Endothelial cell (in vitro differentiated cells): Measurements from ENCODE around the gene MRO. TPM values are rescaled to one million over a fixed set of nuclear protein-coding genes. Genes with fewer than 3 reads are reported as not detected.
"Not testable (repeated sequence)": the region's sequence is repeated elsewhere in the genome, so short reads cannot be mapped to it uniquely, and the experiment has no call there.

Source experiments
- DNase-seq: peaks from one replicate; pipeline ENCODE4 v3.0.0; 2021; ENCODE audit warnings: low spot score
- H3K27ac Mint-ChIP-seq: one replicate; pipeline ENCODE4 v1.8.0; 2021; ENCODE audit warnings: mixed read lengths, inconsistent platforms; ENCODE audit not compliant: unreplicated experiment
- H3K27me3 Mint-ChIP-seq: one replicate; pipeline ENCODE4 v1.8.0; 2021; ENCODE audit warnings: mild to moderate bottlenecking, moderate library complexity, mixed read lengths, inconsistent platforms; ENCODE audit not compliant: unreplicated experiment
- H3K36me3 Mint-ChIP-seq: one replicate; pipeline ENCODE4 v1.8.0; 2021; ENCODE audit warnings: mild to moderate bottlenecking, low read depth, mixed read lengths, inconsistent platforms; ENCODE audit not compliant: unreplicated experiment
- H3K4me1 Mint-ChIP-seq: one replicate; pipeline ENCODE4 v1.8.0; 2021; ENCODE audit warnings: mild to moderate bottlenecking, mixed read lengths, inconsistent platforms; ENCODE audit not compliant: unreplicated experiment
- H3K4me3 Mint-ChIP-seq: one replicate; pipeline ENCODE4 v1.8.0; 2021; ENCODE audit warnings: mild to moderate bottlenecking, mixed read lengths, inconsistent platforms; ENCODE audit not compliant: unreplicated experiment
- H3K9me3 Mint-ChIP-seq: one replicate; pipeline ENCODE4 v1.8.0; 2021; ENCODE audit warnings: mixed read lengths, inconsistent platforms; ENCODE audit not compliant: unreplicated experiment
- total RNA-seq: library from RNA; stranded (reverse); fragmentation: NEBNext Ultra II Directional; extraction: Animal tissue kit (Norgen Biotek cat#: 25700); gene quantifications from one replicate; pipeline ENCODE4 v1.2.1, GENCODE V29; 2021; ENCODE audit not compliant: unreplicated experiment
- TF ChIP-seq, protein P1 (sequence below): fragments of 200-600 bp; sonication (generic); IDR thresholded peaks from one replicate; pipeline ENCODE4 v1.5.0; 2021; ENCODE audit warnings: antibody characterized with exemption; ENCODE audit not compliant: unreplicated experiment

The MRO gene
- total RNA-seq, 1 donor from 2014 or later: 0.23 TPM

DNA sequence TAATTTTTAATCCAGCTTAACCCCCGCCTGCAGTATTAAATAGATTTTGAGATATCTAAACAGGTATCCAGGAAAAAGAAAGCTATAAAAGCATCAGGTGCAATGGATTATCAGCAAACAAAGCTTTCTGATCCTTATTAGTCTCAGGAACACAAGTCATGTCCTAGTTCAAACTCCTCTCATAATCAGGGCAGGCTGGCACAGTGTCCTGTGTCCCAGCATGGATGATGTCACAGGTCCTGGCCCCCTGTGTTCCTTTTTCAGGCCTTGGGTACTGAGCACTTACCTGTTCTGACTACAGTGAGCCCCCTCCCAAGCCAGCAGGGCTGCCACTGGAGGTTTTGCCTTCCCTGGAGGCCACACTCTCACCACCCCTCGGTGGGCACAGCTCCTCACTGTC is 19.5 kb upstream of the MRO start:
- Mint-ChIP-seq H3K27ac (peak overlapping the region; percentile 97), H3K36me3 (no peaks in the 10 kb centered on the region), H3K9me3 (no peaks in the 10 kb centered on the region), H3K27me3 (no peaks in the 10 kb centered on the region), H3K4me3 (no peak overlapping the region), H3K4me1 (peaks cover 22% of the 10 kb centered on the region)
- no peak for DNase-seq
- TF ChIP-seq, protein P1, sequence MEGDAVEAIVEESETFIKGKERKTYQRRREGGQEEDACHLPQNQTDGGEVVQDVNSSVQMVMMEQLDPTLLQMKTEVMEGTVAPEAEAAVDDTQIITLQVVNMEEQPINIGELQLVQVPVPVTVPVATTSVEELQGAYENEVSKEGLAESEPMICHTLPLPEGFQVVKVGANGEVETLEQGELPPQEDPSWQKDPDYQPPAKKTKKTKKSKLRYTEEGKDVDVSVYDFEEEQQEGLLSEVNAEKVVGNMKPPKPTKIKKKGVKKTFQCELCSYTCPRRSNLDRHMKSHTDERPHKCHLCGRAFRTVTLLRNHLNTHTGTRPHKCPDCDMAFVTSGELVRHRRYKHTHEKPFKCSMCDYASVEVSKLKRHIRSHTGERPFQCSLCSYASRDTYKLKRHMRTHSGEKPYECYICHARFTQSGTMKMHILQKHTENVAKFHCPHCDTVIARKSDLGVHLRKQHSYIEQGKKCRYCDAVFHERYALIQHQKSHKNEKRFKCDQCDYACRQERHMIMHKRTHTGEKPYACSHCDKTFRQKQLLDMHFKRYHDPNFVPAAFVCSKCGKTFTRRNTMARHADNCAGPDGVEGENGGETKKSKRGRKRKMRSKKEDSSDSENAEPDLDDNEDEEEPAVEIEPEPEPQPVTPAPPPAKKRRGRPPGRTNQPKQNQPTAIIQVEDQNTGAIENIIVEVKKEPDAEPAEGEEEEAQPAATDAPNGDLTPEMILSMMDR: no peak

DNA sequence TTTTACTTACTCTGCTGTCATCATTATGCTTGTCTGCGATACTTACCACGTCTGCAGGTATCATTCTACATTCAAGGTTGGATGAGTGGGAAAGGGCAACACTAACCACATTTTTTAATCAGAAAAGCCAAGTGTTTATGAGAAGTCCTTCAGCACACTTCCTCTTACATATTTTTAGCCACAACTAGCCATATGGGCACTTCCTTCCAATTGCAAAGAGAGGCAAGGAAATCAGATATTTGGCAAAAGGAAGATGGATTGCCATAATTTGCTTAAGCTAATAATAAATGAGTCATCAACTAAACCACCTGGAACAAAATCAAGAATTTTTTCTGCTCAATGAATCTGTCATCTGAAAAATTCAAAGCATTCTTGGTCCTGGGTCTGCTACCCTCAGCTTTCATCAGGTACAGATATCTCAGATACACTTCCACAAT is 16.7 kb upstream of the MRO start:
- Mint-ChIP-seq H3K27ac (no peak overlapping the region), H3K36me3 (no peaks in the 10 kb centered on the region), H3K9me3 (no peaks in the 10 kb centered on the region), H3K4me3 (no peak overlapping the region), H3K27me3 (peaks cover 2% of the 10 kb centered on the region), H3K4me1 (peaks cover 22% of the 10 kb centered on the region)
- TF ChIP-seq, protein P1: no peak
- no peak for DNase-seq

DNA sequence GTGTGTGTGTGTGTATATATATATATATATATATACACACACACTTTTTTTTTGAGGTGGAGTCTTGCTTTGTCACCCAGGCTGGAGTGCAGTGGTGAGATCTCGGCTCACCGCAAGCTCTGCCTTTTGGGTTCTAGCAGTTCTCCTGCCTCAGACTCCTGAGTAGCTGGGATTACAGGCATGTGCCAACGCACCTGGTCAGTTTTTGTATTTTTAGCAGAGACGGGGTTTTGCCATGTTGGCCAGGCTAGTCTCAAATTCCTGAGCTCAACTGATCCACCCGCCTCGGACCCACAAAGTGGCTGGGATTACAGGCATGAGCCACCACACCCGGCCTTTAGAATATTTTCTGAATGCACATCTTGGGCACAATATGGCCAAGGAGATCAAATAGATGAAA is 13.7 kb upstream of the MRO start:
- not testable (repeated sequence) for H3K36me3 Mint-ChIP-seq, H3K27ac Mint-ChIP-seq, DNase-seq, H3K4me1 Mint-ChIP-seq, H3K27me3 Mint-ChIP-seq, H3K9me3 Mint-ChIP-seq, H3K4me3 Mint-ChIP-seq

DNA sequence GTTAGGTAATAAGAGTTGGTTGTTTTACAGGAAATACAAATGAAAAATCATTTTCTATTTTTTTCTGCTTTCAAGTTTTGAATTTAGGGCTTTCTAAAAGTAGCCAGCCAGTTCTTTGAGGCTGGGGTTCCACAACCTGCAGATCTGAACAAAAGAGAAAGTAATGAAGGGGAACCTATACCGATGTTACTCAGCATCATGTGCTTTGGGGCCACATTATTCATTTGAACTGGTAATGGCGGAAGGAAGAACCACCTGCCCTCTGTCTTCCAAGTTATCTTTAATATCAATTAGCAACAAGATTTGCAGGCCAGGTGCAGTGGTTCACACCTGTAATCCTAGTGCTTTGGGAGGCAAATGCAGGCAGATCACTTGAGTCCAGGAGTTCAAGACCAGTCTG is 12.9 kb upstream of the MRO start:
- TF ChIP-seq, protein P1: no peak
- Mint-ChIP-seq H3K27me3 (peaks cover 2% of the 10 kb centered on the region), H3K4me3 (no peak overlapping the region), H3K4me1 (peaks cover 5% of the 10 kb centered on the region), H3K36me3 (no peaks in the 10 kb centered on the region), H3K27ac (no peak overlapping the region), H3K9me3 (no peaks in the 10 kb centered on the region)
- DNase-seq: no peak

DNA sequence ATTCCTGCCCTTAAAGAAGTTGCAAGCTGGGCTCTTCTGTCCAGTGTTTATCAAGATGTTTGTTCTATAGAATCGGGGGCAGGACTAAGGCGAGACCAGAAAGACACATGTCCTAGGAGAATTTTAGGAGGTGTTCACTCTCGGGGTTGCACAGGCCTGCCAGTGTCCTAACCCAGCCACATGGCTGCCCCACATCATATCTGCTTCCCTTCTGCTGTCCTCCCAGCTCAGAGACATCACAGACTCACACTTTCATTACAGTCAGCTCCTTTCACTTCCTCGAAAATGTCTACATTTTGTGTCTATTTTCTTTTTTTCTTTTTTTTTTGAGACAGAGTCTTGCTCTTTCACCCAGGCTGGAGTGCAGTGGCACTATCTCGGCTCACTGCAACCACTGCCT is 10.7 kb upstream of the MRO start:
- Mint-ChIP-seq H3K27me3 (peaks cover 4% of the 10 kb centered on the region), H3K9me3 (no peaks in the 10 kb centered on the region), H3K36me3 (no peaks in the 10 kb centered on the region), H3K4me1 (peaks cover 8% of the 10 kb centered on the region), H3K4me3 (no peak overlapping the region), H3K27ac (no peak overlapping the region)
- DNase-seq: no peak
- TF ChIP-seq, protein P1: no peak

DNA sequence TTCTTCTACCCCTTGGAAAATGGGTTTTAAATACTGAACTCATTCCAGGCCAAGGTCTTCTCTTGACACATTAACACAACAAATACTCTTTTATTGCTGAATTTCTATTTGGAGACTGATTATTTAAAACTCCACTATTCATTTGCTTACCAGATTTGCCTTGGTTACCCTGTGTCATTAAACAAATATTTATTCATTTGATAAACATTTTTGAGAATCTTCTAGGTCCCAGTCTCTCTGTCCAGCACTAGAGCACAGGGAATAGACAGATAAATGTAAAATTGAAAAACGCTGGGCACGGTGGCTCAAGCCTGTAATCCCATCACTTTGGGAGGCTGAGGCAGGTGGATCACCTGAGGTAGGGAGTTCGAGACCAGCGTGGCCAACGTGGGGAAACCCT is 9.8 kb upstream of the MRO start:
- no peak overlapping the region for H3K4me3 Mint-ChIP-seq
- H3K27me3 Mint-ChIP-seq: peaks cover 4% of the 10 kb centered on the region
- no peak overlapping the region for H3K27ac Mint-ChIP-seq
- DNase-seq: no peak
- no peaks in the 10 kb centered on the region for H3K9me3 Mint-ChIP-seq
- no peaks in the 10 kb centered on the region for H3K36me3 Mint-ChIP-seq
- H3K4me1 Mint-ChIP-seq: peaks cover 8% of the 10 kb centered on the region
- TF ChIP-seq, protein P1: no peak
